GM19395 (cell line): Measurements from ENCODE around the gene KIF12.
"Not testable (repeated sequence)": the region's sequence is repeated elsewhere in the genome, so short reads cannot be mapped to it uniquely, and the experiment has no call there.

Experiments
- ATAC-seq: cut with Tn5 transposase; IDR thresholded peaks from one replicate; pipeline ENCODE4 v1.9.1; 2021; ENCODE audit warnings: mild to moderate bottlenecking, moderate library complexity; ENCODE audit not compliant: unreplicated experiment

The KIF12 gene

GRCh38 chr9:114049441-114050225, 49.5 kb downstream of the KIF12 start:
- no peak for ATAC-seq

DNA sequence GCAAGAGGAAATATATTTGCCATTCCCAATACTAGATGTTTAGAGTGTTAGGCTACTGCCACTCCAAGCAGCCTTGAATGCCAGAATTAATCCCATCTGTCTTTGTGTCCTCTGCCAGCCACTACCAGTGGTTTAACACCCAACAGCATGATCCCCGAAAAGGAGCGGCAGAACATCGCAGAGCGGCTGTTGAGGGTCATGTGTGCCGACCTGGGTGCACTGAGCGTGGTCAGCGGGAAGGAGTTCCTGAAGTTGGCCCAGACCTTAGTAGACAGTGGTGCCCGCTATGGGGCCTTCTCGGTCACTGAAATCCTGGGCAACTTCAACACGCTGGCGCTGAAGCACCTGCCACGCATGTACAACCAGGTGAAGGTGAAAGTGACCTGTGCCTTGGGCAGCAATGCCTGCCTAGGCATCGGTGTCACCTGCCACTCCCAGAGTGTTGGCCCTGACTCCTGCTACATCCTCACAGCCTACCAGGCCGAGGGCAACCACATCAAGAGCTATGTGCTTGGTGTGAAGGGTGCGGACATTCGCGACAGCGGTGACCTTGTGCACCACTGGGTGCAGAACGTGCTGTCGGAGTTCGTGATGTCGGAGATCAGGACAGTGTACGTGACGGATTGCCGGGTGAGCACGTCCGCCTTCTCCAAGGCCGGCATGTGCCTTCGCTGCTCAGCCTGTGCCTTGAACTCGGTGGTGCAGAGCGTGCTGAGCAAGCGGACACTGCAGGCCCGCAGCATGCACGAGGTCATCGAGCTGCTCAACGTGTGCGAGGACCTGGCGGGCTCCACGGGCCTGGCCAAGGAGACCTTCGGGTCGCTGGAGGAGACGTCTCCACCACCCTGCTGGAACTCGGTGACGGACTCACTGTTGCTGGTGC, 50.3 kb downstream of the KIF12 start:
- no peak for ATAC-seq

GRCh38 chr9:114047717-114048116, 51.4 kb downstream of the KIF12 start:
- ATAC-seq, result no peak

GRCh38 chr9:114046875-114047274, 52.2 kb downstream of the KIF12 start:
- ATAC-seq, result no peak

DNA sequence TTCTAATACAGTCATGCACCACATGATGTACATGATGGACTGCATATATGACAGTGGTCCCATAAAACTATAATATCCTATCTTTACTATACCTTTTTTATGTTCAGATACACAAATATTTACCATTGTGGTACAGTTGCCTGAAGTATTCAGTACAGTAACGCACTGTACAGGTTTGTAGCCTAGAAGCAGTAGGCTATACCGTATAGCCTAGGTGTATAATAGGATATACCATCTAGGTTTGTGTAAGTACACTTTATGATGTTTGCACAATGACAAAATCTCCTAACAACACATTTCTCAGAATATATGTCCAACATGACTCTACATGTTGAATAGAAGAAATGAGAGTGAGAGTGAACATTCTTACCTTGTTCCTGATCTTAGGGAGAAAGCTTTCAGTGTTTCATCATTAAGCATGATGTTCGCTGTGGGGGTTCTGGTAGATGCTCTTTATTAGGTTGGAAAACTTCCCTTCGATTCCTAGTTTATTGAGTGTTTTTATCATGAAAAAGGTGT, 52.8 kb downstream of the KIF12 start:
- ATAC-seq, result no peak

GRCh38 chr9:114043660-114044059, 55.4 kb downstream of the KIF12 start:
- ATAC-seq, result not testable (repeated sequence)
